ENCODE results near the gene CHKB.

The CHKB gene

GRCh38 chr22:50606165-50606945 lies 23.7 kb upstream of the CHKB start:
- Mint-ChIP-seq H3K4me3 (no peak overlapping the region), H3K27ac (no peak overlapping the region), H3K4me1 (peaks cover 35% of the 10 kb centered on the region), H3K27me3 (ENCODE audit: low read depth, poor library complexity) (peaks cover 19% of the 10 kb centered on the region), H3K36me3 (ENCODE audit: low read depth) (no peaks in the 10 kb centered on the region), H3K9me3 (no peaks in the 10 kb centered on the region)
- TF ChIP-seq CTCF (IDR thresholded peaks at IDR 0.05): no peak
- no peak for DNase-seq

GRCh38 chr22:50605613-50606074 lies 23.0 kb upstream of the CHKB start:
- Mint-ChIP-seq H3K36me3 (ENCODE audit: low read depth) (no peaks in the 10 kb centered on the region), H3K27me3 (ENCODE audit: low read depth, poor library complexity) (peaks cover 19% of the 10 kb centered on the region), H3K4me3 (no peak overlapping the region), H3K27ac (no peak overlapping the region), H3K4me1 (peaks cover 35% of the 10 kb centered on the region), H3K9me3 (no peaks in the 10 kb centered on the region)
- TF ChIP-seq CTCF (IDR thresholded peaks at IDR 0.05): no peak
- DNase-seq: no peak

- Mint-ChIP-seq H3K4me1 (peaks cover 35% of the 10 kb centered on the region), H3K36me3 (ENCODE audit: low read depth) (no peaks in the 10 kb centered on the region), H3K27ac (no peak overlapping the region), H3K4me3 (no peak overlapping the region), H3K9me3 (no peaks in the 10 kb centered on the region), H3K27me3 (ENCODE audit: low read depth, poor library complexity) (peaks cover 20% of the 10 kb centered on the region)
- no peak for DNase-seq
- TF ChIP-seq CTCF (IDR thresholded peaks at IDR 0.05): no peak
Observed at GRCh38 chr22:50605002-50605612, 22.5 kb upstream of the CHKB start.

- peaks cover 35% of the 10 kb centered on the region for H3K4me1 Mint-ChIP-seq
- H3K9me3 Mint-ChIP-seq: no peaks in the 10 kb centered on the region
- H3K27me3 Mint-ChIP-seq (ENCODE audit: low read depth, poor library complexity): peaks cover 27% of the 10 kb centered on the region
- H3K36me3 Mint-ChIP-seq (ENCODE audit: low read depth): no peaks in the 10 kb centered on the region
- DNase-seq: no peak
- no peak overlapping the region for H3K27ac Mint-ChIP-seq
- H3K4me3 Mint-ChIP-seq: no peak overlapping the region
- no peak for TF ChIP-seq CTCF (IDR thresholded peaks at IDR 0.05)
Observed at GRCh38 chr22:50604256-50605001, 21.8 kb upstream of the CHKB start.

- peaks cover 33% of the 10 kb centered on the region for H3K27me3 Mint-ChIP-seq (ENCODE audit: low read depth, poor library complexity)
- no peaks in the 10 kb centered on the region for H3K36me3 Mint-ChIP-seq (ENCODE audit: low read depth)
- no peak overlapping the region for H3K27ac Mint-ChIP-seq
- no peaks in the 10 kb centered on the region for H3K9me3 Mint-ChIP-seq
- no peak for DNase-seq
- H3K4me3 Mint-ChIP-seq: no peak overlapping the region
- TF ChIP-seq CTCF (IDR thresholded peaks at IDR 0.05): no peak
- H3K4me1 Mint-ChIP-seq: peaks cover 30% of the 10 kb centered on the region
Observed at GRCh38 chr22:50603511-50604255, 21.0 kb upstream of the CHKB start.

Measured in nephron progenitor cell (in vitro differentiated cells).